H1 (cell line): Measurements from ENCODE around the gene NID2. TPM values are rescaled to one million over a fixed set of nuclear protein-coding genes. Genes with fewer than 3 reads are reported as not detected.

Experiments used
- CTCF ChIA-PET: fragments of 300-600 bp; sonication (Branson Sonifier 250); formaldehyde crosslinking; loops from one replicate; lab custom pipeline; 2021; ENCODE audit not compliant: partially characterized antibody; lab: Charles Lee
- POLR2A ChIA-PET: fragments of 300-600 bp; sonication (Branson Sonifier 250); formaldehyde crosslinking; loops from one replicate; lab custom pipeline; 2021; ENCODE audit warnings: inconsistent platforms; ENCODE audit not compliant: partially characterized antibody; lab: Charles Lee
- DNase-seq, 2 experiments: peaks; one replicate each; pipeline versions ENCODE4 v3.0.0 to v3.0.0-alpha.2; 2010 to 2022; ENCODE audit warnings: low spot score in 2 of 2, low read depth in 1 of 2, mixed read lengths in 1 of 2
- FAIRE-seq: peaks from 2 replicates; lab custom pipeline; 2011; peaks lifted over from hg19 to GRCh38; lab: Jason Lieb, UNC
- H2AFZ ChIP-seq: 2 replicates; pipeline ENCODE4 v1.8.1; 2012; ENCODE audit warnings: low read length, inconsistent platforms
- H2AK5ac ChIP-seq: 2 replicates; pipeline ENCODE4 v1.6.1; 2013; ENCODE audit warnings: low read depth, low read length
- H2BK120ac ChIP-seq: replicated peaks from 2 replicates; pipeline ENCODE3; 2013; ENCODE audit warnings: low read depth, low read length, inconsistent platforms
- H2BK12ac ChIP-seq: 2 replicates; pipeline ENCODE4 v1.6.1; 2013; ENCODE audit warnings: low read depth, low read length
- H2BK15ac ChIP-seq: 2 replicates; pipeline ENCODE4 v1.6.1; 2013; ENCODE audit warnings: low read length
- H2BK20ac ChIP-seq: 2 replicates; pipeline ENCODE4 v1.6.1; 2013; ENCODE audit warnings: low read length
- H2BK5ac ChIP-seq: 2 replicates; pipeline ENCODE4 v1.6.1; 2013; ENCODE audit warnings: low read depth, low read length
- H3K14ac ChIP-seq: 2 replicates; pipeline ENCODE4 v1.6.1; 2013; ENCODE audit warnings: inconsistent platforms; ENCODE audit not compliant: insufficient read length
- H3K18ac ChIP-seq: 2 replicates; pipeline ENCODE4 v1.6.1; 2013; ENCODE audit warnings: low read length; ENCODE audit errors: extremely low read depth
- H3K23ac ChIP-seq: 2 replicates; pipeline ENCODE4 v1.6.1; 2013; ENCODE audit warnings: inconsistent platforms; ENCODE audit not compliant: insufficient read length
- H3K23me2 ChIP-seq: 2 replicates; pipeline ENCODE4 v1.6.1; 2013; ENCODE audit warnings: low read depth, low read length
- H3K27ac ChIP-seq: 2 replicates; pipeline ENCODE4 v1.6.1; 2011; ENCODE audit warnings: low read depth, low read length, inconsistent platforms
- H3K27me3 ChIP-seq, 4 experiments: replicated peaks in 1 of 4; 1 replicate in 1 of 4; 2 replicates in 3 of 4; pipeline versions ENCODE4 v1.6.1 to v1.8.1; 2011 to 2013; ENCODE audit warnings: low read length in 3 of 4, mild to moderate bottlenecking in 3 of 4, inconsistent platforms in 2 of 4, mixed read lengths in 2 of 4, moderate library complexity in 1 of 4; ENCODE audit not compliant: control insufficient read depth in 3 of 4, insufficient read depth in 3 of 4; ENCODE audit errors: extremely low read depth in 1 of 4
- H3K36me3 ChIP-seq, 4 experiments: 2 replicates each; pipeline versions ENCODE4 v1.6.1 to v1.8.1; 2011 to 2013; ENCODE audit warnings: mild to moderate bottlenecking in 4 of 4, low read length in 3 of 4, moderate library complexity in 2 of 4, control low read depth in 1 of 4, inconsistent platforms in 1 of 4; ENCODE audit not compliant: insufficient read depth in 4 of 4, control insufficient read depth in 2 of 4
- H3K4ac ChIP-seq: replicated peaks from 2 replicates; pipeline ENCODE3; 2013; ENCODE audit warnings: low read length, low read depth, mixed read lengths, inconsistent platforms; ENCODE audit not compliant: insufficient read length
- H3K4me1 ChIP-seq, 4 experiments: replicated peaks in 1 of 4; 1 replicate in 1 of 4; 2 replicates in 3 of 4; pipeline versions ENCODE4 v1.6.1 to v1.8.1; 2011 to 2013; ENCODE audit warnings: low read length in 3 of 4, inconsistent platforms in 2 of 4, mixed read lengths in 1 of 4; ENCODE audit not compliant: insufficient read depth in 4 of 4, control insufficient read depth in 3 of 4
- H3K4me2 ChIP-seq, 2 experiments: 2 replicates each; pipeline versions ENCODE4 v1.6.1 to v1.8.1; 2011 to 2013; ENCODE audit warnings: low read depth in 2 of 2, low read length in 2 of 2, control low read depth in 1 of 2, inconsistent platforms in 1 of 2, mild to moderate bottlenecking in 1 of 2; ENCODE audit not compliant: insufficient read depth in 1 of 2
- H3K4me3 ChIP-seq, 4 experiments: fragments of 200-600, 300-600 bp in 1 of 4; sonication (generic), shearing (Covaris generic), sonication (Bioruptor Twin) in 1 of 4; 2 replicates each; pipeline versions ENCODE4 v1.5.1 to v1.8.1; 2011 to 2016; ENCODE audit warnings: low read length in 4 of 4, low read depth in 3 of 4, control low read depth in 2 of 4, inconsistent platforms in 2 of 4, mild to moderate bottlenecking in 2 of 4, mixed read lengths in 1 of 4, moderate library complexity in 1 of 4; ENCODE audit not compliant: insufficient read depth in 2 of 4; ENCODE audit errors: extremely low read depth in 1 of 4
- H3K56ac ChIP-seq: replicated peaks from 2 replicates; pipeline ENCODE3; 2013; ENCODE audit warnings: low read depth, mild to moderate bottlenecking, mixed read lengths, low read length, inconsistent platforms; ENCODE audit not compliant: insufficient read length
- H3K79me1 ChIP-seq: 2 replicates; pipeline ENCODE4 v1.6.1; 2013; ENCODE audit warnings: low read depth, low read length, control low read depth
- H3K79me2 ChIP-seq, 2 experiments: 2 replicates each; pipeline versions ENCODE4 v1.6.1 to v1.8.1; 2012 to 2013; ENCODE audit warnings: low read length in 2 of 2, mild to moderate bottlenecking in 2 of 2, inconsistent platforms in 1 of 2; ENCODE audit not compliant: insufficient read depth in 2 of 2, control insufficient read depth in 1 of 2
- H3K9ac ChIP-seq, 4 experiments: replicated peaks in 1 of 4; 1 replicate in 1 of 4; 2 replicates in 3 of 4; pipeline versions ENCODE4 v1.6.1 to v1.8.1; 2011 to 2013; ENCODE audit warnings: low read depth in 3 of 4, low read length in 3 of 4, control low read depth in 2 of 4, mild to moderate bottlenecking in 2 of 4, moderate library complexity in 2 of 4, inconsistent platforms in 1 of 4; ENCODE audit errors: extremely low read depth in 1 of 4
- H3K9me3 ChIP-seq, 2 experiments: 2 replicates each; pipeline versions ENCODE4 v1.6.1 to v1.8.1; 2012 to 2013; ENCODE audit warnings: mild to moderate bottlenecking in 2 of 2, moderate library complexity in 2 of 2, control low read depth in 1 of 2, inconsistent platforms in 1 of 2, low read depth in 1 of 2, low read length in 1 of 2, mixed read lengths in 1 of 2; ENCODE audit not compliant: insufficient read depth in 2 of 2
- H4K20me1 ChIP-seq, 2 experiments: replicated peaks in 1 of 2; 2 replicates each; pipeline versions ENCODE3 to v1.8.1; 2011 to 2013; ENCODE audit warnings: inconsistent platforms in 2 of 2, low read length in 2 of 2, mild to moderate bottlenecking in 1 of 2; ENCODE audit not compliant: insufficient read depth in 2 of 2, control insufficient read depth in 1 of 2
- H4K5ac ChIP-seq: 2 replicates; pipeline ENCODE4 v1.6.1; 2013; ENCODE audit warnings: low read length, low read depth, mixed read lengths, inconsistent platforms; ENCODE audit not compliant: insufficient read length
- H4K8ac ChIP-seq: 2 replicates; pipeline ENCODE4 v1.8.0; 2013; ENCODE audit warnings: mild to moderate bottlenecking, moderate library complexity, low read length, inconsistent platforms; ENCODE audit not compliant: insufficient read depth; ENCODE audit errors: extremely low read depth
- H4K91ac ChIP-seq: replicated peaks from 2 replicates; pipeline ENCODE3; 2013; ENCODE audit warnings: low read length, mixed read lengths, inconsistent platforms; ENCODE audit not compliant: insufficient read length
- CTCF ChIP-seq, 3 experiments: IDR thresholded peaks; 1 replicate in 2 of 3; 2 replicates in 1 of 3; pipeline versions ENCODE4 v1.5.1 to v1.6.1; 2011; ENCODE audit warnings: low read length in 3 of 3, mild to moderate bottlenecking in 3 of 3, inconsistent platforms in 2 of 3, low read depth in 1 of 3, moderate library complexity in 1 of 3; ENCODE audit not compliant: insufficient read depth in 1 of 3; ENCODE audit errors: control extremely low read depth in 1 of 3
- RAD21 ChIP-seq, 2 experiments: IDR thresholded peaks in 1 of 2; conservative IDR thresholded peaks in 1 of 2; 2 replicates each; pipeline ENCODE4 v1.6.1; 2011; ENCODE audit warnings: low read depth in 2 of 2, low read length in 2 of 2, improper control_type of control experiment in 1 of 2, inconsistent platforms in 1 of 2, mild to moderate bottlenecking in 1 of 2, moderate library complexity in 1 of 2
- USF2 ChIP-seq: IDR thresholded peaks from 2 replicates; pipeline ENCODE4 v1.6.1; 2011; ENCODE audit warnings: low read length, improper control_type of control experiment
- WGBS, 2 experiments: shearing (Covaris generic) in 1 of 2; methylation state at CpG; one replicate each; pipeline versions ENCODE4 v1.1.6 to v1.1.7; 2013 to 2015; ENCODE audit warnings: low lambda C conversion rate in 2 of 2, mixed read lengths in 2 of 2, inconsistent platforms in 1 of 2, low coverage in 1 of 2, missing lambda C conversion rate in 1 of 2; ENCODE audit not compliant: insufficient replicate concordance in 2 of 2, insufficient coverage in 1 of 2, insufficient read length in 1 of 2; ENCODE audit errors: extremely low coverage in 1 of 2, missing lambda C conversion rate in 1 of 2; 5-methylcytosine and 5-hydroxymethylcytosine counted together
- polyA plus RNA-seq, 7 experiments: library from polyadenylated mRNA; depleted of rRNA in 3 of 7; stranded (reverse) in 5 of 7; unstranded in 2 of 7; fragments of >200 nt in 5 of 7; fragments of 200-250 nt in 2 of 7; gene quantifications; 1 replicate in 5 of 7; 2 replicates in 1 of 7; 4 replicates in 1 of 7; pipeline versions ENCODE4 v1.2.1 to v1.2.3, GENCODE V29; 2011 to 2013; ENCODE audit warnings: missing spikeins in 2 of 7, mixed read lengths in 2 of 7
- total RNA-seq: library from RNA; stranded (reverse); fragmentation: NEBNext Ultra II Directional; extraction: Animal tissue kit (Norgen Biotek cat#: 25700); gene quantifications from 2 replicates; pipeline ENCODE4 v1.2.1, GENCODE V29; 2021

The NID2 gene
- total and polyA plus RNA-seq, 2 of the 8 experiments (the other 6 are each of a cell fraction or from before 2014, with no cell fraction given), result 6.1 to 12.6 TPM

GRCh38 chr14:52020866-52021717 lies 47.8 kb downstream of the NID2 start:
- H2BK120ac ChIP-seq, result no peak overlapping the region
- H4K5ac ChIP-seq, result no peak overlapping the region
- H3K4ac ChIP-seq, result no peak overlapping the region
- peaks cover 0 to 7% (median 4%) of the 10 kb centered on the region in 4 experiments; a peak in 2 of 7 replicates for H3K4me1 ChIP-seq
- 73 to 100% methylated on average over 1 to 7 of the region's 7 CpGs for WGBS, 2 experiments
- H3K36me3 ChIP-seq, result no peaks in the 10 kb centered on the region
- no peaks in the 10 kb centered on the region for H3K9me3 ChIP-seq
- no peak overlapping the region for H3K27ac ChIP-seq
- no peaks in the 10 kb centered on the region for H3K23me2 ChIP-seq
- H2AFZ ChIP-seq, result no peak overlapping the region
- H3K4me2 ChIP-seq, result no peak overlapping the region
- TF ChIP-seq USF2 (no peak), RAD21 (IDR thresholded peaks at IDR 0.05 in 1 of 2, conservative IDR thresholded peaks at IDR 0.05 in 1 of 2; ENCODE audit: low read depth in 2 of 2, low read length in 2 of 2) (peak in 1 of 2 experiments; percentile 10; a peak in 1 of 4 replicates), CTCF (IDR thresholded peaks at IDR 0.05; ENCODE audit: control extremely low read depth in 1 of 3, insufficient read depth in 1 of 3, low read depth in 1 of 3, low read length in 3 of 3) (no peak)
- H3K9ac ChIP-seq, result no peak overlapping the region
- POLR2A ChIA-PET, result no interaction called here
- no peaks in the 10 kb centered on the region for H3K79me1 ChIP-seq
- H2AK5ac ChIP-seq, result 0 out of 2 replicates have a peak overlapping the region, but pooled peaks have one; percentile 75
- no peak overlapping the region for H3K18ac ChIP-seq
- no peaks in the 10 kb centered on the region for H3K27me3 ChIP-seq
- no peak for FAIRE-seq
- H3K79me2 ChIP-seq, result no peaks in the 10 kb centered on the region
- peak overlapping the region; percentile 78; the same call in 1 of the 2 replicates for H2BK12ac ChIP-seq
- H4K20me1 ChIP-seq, result no peaks in the 10 kb centered on the region
- H3K4me3 ChIP-seq, result no peak overlapping the region
- CTCF ChIA-PET, result interaction anchor here (1.0 to 2.5 kb wide), 9 partner anchors 10 to 111 kb away, joined by 3 to 13 read pairs (median 5); no protein-coding TSS in a partner anchor
- no peak for DNase-seq
- H4K91ac ChIP-seq, result peak overlapping the region; percentile 20
- H2BK15ac ChIP-seq, result no peak overlapping the region
- no peak overlapping the region for H3K23ac ChIP-seq
- H3K14ac ChIP-seq, result no peak overlapping the region
- no peak overlapping the region for H2BK20ac ChIP-seq
- H3K56ac ChIP-seq, result no peak overlapping the region
- H2BK5ac ChIP-seq, result peak overlapping the region; percentile 40; the same call in 1 of the 2 replicates
- H4K8ac ChIP-seq, result no peak overlapping the region
